Measurements from ENCODE around the gene IL1RL1.

The IL1RL1 gene

GRCh38 chr2:102367331-102367971, 56.1 kb downstream of the IL1RL1 start:
- no peak for DNase-seq (ENCODE audit: low read depth)

GRCh38 chr2:102368461-102369109, 57.2 kb downstream of the IL1RL1 start:
- no peak for DNase-seq (ENCODE audit: low read depth)

- DNase-seq (ENCODE audit: low read depth) = no peak
These were observed 58.5 kb downstream of the IL1RL1 start for GRCh38 chr2:102369866-102370265.

- DNase-seq (ENCODE audit: low read depth) = no peak
These were observed 64.8 kb downstream of the IL1RL1 start for GRCh38 chr2:102376052-102376591.

GRCh38 chr2:102383722-102384121, 72.4 kb downstream of the IL1RL1 start:
- no peak for DNase-seq (ENCODE audit: low read depth)

- no peak for DNase-seq (ENCODE audit: low read depth)
These were observed 74.2 kb downstream of the IL1RL1 start for GRCh38 chr2:102385522-102385921.

- DNase-seq (ENCODE audit: low read depth) = no peak
These were observed 74.6 kb downstream of the IL1RL1 start for GRCh38 chr2:102386004-102386403.

- DNase-seq (ENCODE audit: low read depth) = no peak
These were observed 75.6 kb downstream of the IL1RL1 start for GRCh38 chr2:102386867-102387541.

GRCh38 chr2:102387763-102388546, 76.6 kb downstream of the IL1RL1 start:
- DNase-seq (ENCODE audit: low read depth) = no peak

GRCh38 chr2:102391565-102391964, 80.2 kb downstream of the IL1RL1 start:
- no peak for DNase-seq (ENCODE audit: low read depth)

GRCh38 chr2:102392096-102392495, 80.7 kb downstream of the IL1RL1 start:
- no peak for DNase-seq (ENCODE audit: low read depth)

- DNase-seq (ENCODE audit: low read depth) = no peak
These were observed 81.6 kb downstream of the IL1RL1 start for GRCh38 chr2:102392942-102393341.

GRCh38 chr2:102396012-102396411, 84.6 kb downstream of the IL1RL1 start:
- DNase-seq (ENCODE audit: low read depth) = no peak

GRCh38 chr2:102397209-102397608, 85.8 kb downstream of the IL1RL1 start:
- no peak for DNase-seq (ENCODE audit: low read depth)

GRCh38 chr2:102399499-102400141, 88.3 kb downstream of the IL1RL1 start:
- DNase-seq (ENCODE audit: low read depth) = no peak

- DNase-seq (ENCODE audit: low read depth) = no peak
These were observed 90.1 kb downstream of the IL1RL1 start for GRCh38 chr2:102401456-102401855.
